ENCODE measurements around the gene GNA14. TPM values are rescaled to one million over a fixed set of nuclear protein-coding genes. Genes with fewer than 3 reads are reported as not detected.

GNA14 gene
- polyA plus RNA-seq, 1 donor from 2014 or later = 0.40 TPM

- Histone ChIP-seq H3F3A (ENCODE audit: insufficient read depth, low read length, poor library complexity, severe bottlenecking) (no peaks in the 10 kb centered on the region), H3K9me3 (ENCODE audit: low read length) (no peaks in the 10 kb centered on the region), H3K4me2 (ENCODE audit: low read length) (no peak overlapping the region), H3K9me2 (ENCODE audit: insufficient read depth, low read length) (no peaks in the 10 kb centered on the region), H3K9ac (ENCODE audit: low read length) (no peak overlapping the region), H3K27me3 (ENCODE audit: insufficient read depth, low read depth, low read length) (no peaks in the 10 kb centered on the region), H3K36me3 (ENCODE audit: insufficient read depth, low read length) (no peaks in the 10 kb centered on the region), H3K27ac (ENCODE audit: low read length) (no peak overlapping the region), H3K4me3 (ENCODE audit: low read length) (no peak overlapping the region), H3K79me2 (replicated peaks; ENCODE audit: insufficient read depth, low read length) (no peaks in the 10 kb centered on the region), H2AFZ (ENCODE audit: low read depth, low read length) (no peak overlapping the region), H4K20me1 (ENCODE audit: insufficient read depth) (no peaks in the 10 kb centered on the region)
- TF ChIP-seq POLR2AphosphoS5 (IDR thresholded peaks at IDR 0.05) (no peak), SMC3 (conservative IDR thresholded peaks at IDR 0.05; ENCODE audit: poor library complexity) (no peak), REST (IDR thresholded peaks at IDR 0.05; ENCODE audit: borderline replicate concordance) (no peak), EP300 (conservative IDR thresholded peaks at IDR 0.05; ENCODE audit: poor library complexity, severe bottlenecking) (no peak), EZH2 (IDR thresholded peaks at IDR 0.05; ENCODE audit: borderline replicate concordance, insufficient read depth, low read length, poor library complexity, severe bottlenecking) (no peak), RAD21 (conservative IDR thresholded peaks at IDR 0.05) (no peak), TAF1 (IDR thresholded peaks at IDR 0.05; ENCODE audit: low read depth) (no peak), MXI1 (conservative IDR thresholded peaks at IDR 0.05; ENCODE audit: poor library complexity, severe bottlenecking) (no peak), CTCF (IDR thresholded peaks at IDR 0.05; ENCODE audit: poor library complexity, severe bottlenecking) (no peak)
Observed at GRCh38 chr9:77464661-77465060, 183.5 kb downstream of the GNA14 start.

DNA sequence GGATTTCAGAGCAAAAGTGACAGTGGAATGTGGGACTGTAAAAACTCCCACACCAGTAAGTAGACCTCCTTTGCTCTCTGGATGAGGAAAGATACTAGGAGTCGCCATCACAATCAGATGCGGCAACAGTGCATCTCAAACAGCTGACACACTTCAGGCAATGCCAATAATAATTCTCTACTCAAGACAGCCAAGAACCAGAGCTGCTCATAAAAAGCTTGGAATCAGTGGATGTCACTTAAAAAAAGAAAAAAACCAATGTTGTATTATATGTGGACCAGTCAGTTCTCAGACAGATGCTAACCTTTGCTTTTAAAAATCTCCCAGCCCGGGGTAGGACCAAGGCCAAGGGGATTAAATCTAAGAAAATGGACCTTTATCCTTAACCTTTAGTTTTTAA lies 185.0 kb downstream of the GNA14 start:
- no peak for TF ChIP-seq REST (IDR thresholded peaks at IDR 0.05; ENCODE audit: borderline replicate concordance)
- no peak for TF ChIP-seq POLR2AphosphoS5 (IDR thresholded peaks at IDR 0.05)
- TF ChIP-seq TAF1 (IDR thresholded peaks at IDR 0.05; ENCODE audit: low read depth) = no peak
- TF ChIP-seq EP300 (conservative IDR thresholded peaks at IDR 0.05; ENCODE audit: poor library complexity, severe bottlenecking) = no peak
- TF ChIP-seq SMC3 (conservative IDR thresholded peaks at IDR 0.05; ENCODE audit: poor library complexity) = no peak
- no peak for TF ChIP-seq MXI1 (conservative IDR thresholded peaks at IDR 0.05; ENCODE audit: poor library complexity, severe bottlenecking)
- no peak for TF ChIP-seq CTCF (IDR thresholded peaks at IDR 0.05; ENCODE audit: poor library complexity, severe bottlenecking)
- TF ChIP-seq RAD21 (conservative IDR thresholded peaks at IDR 0.05) = no peak
- TF ChIP-seq EZH2 (IDR thresholded peaks at IDR 0.05; ENCODE audit: borderline replicate concordance, insufficient read depth, low read length, poor library complexity, severe bottlenecking) = no peak
- H3K36me3 ChIP-seq (ENCODE audit: insufficient read depth, low read length) = no peaks in the 10 kb centered on the region
- H3K9me2 ChIP-seq (ENCODE audit: insufficient read depth, low read length) = no peaks in the 10 kb centered on the region
- H2AFZ ChIP-seq (ENCODE audit: low read depth, low read length) = no peak overlapping the region
- no peak overlapping the region for H3K27ac ChIP-seq (ENCODE audit: low read length)
- H3K79me2 ChIP-seq (replicated peaks; ENCODE audit: insufficient read depth, low read length) = no peaks in the 10 kb centered on the region
- no peaks in the 10 kb centered on the region for H3F3A ChIP-seq (ENCODE audit: insufficient read depth, low read length, poor library complexity, severe bottlenecking)
- H3K9me3 ChIP-seq (ENCODE audit: low read length) = no peaks in the 10 kb centered on the region
- no peak overlapping the region for H3K9ac ChIP-seq (ENCODE audit: low read length)
- no peaks in the 10 kb centered on the region for H4K20me1 ChIP-seq (ENCODE audit: insufficient read depth)
- no peaks in the 10 kb centered on the region for H3K27me3 ChIP-seq (ENCODE audit: insufficient read depth, low read depth, low read length)
- no peak overlapping the region for H3K4me3 ChIP-seq (ENCODE audit: low read length)
- H3K4me2 ChIP-seq (ENCODE audit: low read length) = no peak overlapping the region
